Measurements from ENCODE around the gene ERMARD.

The ERMARD gene

DNA sequence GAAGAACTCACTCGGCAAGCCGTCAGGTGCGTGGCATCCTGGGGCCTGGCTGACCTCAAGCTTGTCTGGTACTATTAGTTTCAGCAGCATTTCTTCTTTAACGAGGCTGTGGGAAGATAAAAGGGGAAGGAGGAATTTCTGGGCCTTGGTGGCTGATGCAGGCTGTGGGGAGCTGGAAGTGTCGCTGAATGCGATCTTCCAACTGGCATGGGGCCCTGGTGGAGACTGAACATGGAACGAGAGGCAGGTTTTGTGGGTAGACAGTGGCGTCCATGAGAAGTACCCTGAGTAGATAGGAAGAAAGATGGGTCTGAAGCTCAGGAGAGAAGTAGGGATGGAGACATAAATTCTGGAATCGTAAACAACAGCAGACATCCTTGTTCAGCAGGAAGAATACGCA, 23.9 kb downstream of the ERMARD start:
- no peak overlapping the region for H2AFZ ChIP-seq (ENCODE audit: low read depth, low read length, severe bottlenecking)
- no peak overlapping the region for H3K27ac ChIP-seq (ENCODE audit: low read depth, low read length)
- TF ChIP-seq, protein P1, sequence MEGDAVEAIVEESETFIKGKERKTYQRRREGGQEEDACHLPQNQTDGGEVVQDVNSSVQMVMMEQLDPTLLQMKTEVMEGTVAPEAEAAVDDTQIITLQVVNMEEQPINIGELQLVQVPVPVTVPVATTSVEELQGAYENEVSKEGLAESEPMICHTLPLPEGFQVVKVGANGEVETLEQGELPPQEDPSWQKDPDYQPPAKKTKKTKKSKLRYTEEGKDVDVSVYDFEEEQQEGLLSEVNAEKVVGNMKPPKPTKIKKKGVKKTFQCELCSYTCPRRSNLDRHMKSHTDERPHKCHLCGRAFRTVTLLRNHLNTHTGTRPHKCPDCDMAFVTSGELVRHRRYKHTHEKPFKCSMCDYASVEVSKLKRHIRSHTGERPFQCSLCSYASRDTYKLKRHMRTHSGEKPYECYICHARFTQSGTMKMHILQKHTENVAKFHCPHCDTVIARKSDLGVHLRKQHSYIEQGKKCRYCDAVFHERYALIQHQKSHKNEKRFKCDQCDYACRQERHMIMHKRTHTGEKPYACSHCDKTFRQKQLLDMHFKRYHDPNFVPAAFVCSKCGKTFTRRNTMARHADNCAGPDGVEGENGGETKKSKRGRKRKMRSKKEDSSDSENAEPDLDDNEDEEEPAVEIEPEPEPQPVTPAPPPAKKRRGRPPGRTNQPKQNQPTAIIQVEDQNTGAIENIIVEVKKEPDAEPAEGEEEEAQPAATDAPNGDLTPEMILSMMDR (IDR thresholded peaks at IDR 0.05; ENCODE audit: insufficient read depth, low read length, poor library complexity, severe bottlenecking) = no peak
- no peak for TF ChIP-seq EZH2phosphoT487 (conservative IDR thresholded peaks at IDR 0.05; ENCODE audit: low read length)
- no peak overlapping the region for H3K4me2 ChIP-seq (ENCODE audit: low read depth, low read length, poor library complexity, severe bottlenecking)
- no peaks in the 10 kb centered on the region for H4K20me1 ChIP-seq (ENCODE audit: low read depth, low read length)
- no peak overlapping the region for H3K9ac ChIP-seq (ENCODE audit: low read length)
- no peaks in the 10 kb centered on the region for H3F3A ChIP-seq (ENCODE audit: insufficient read depth)
- H3K27me3 ChIP-seq (ENCODE audit: low read length) = no peaks in the 10 kb centered on the region
- H3K36me3 ChIP-seq (ENCODE audit: low read length) = no peaks in the 10 kb centered on the region
- no peaks in the 10 kb centered on the region for H3K79me2 ChIP-seq (ENCODE audit: insufficient read depth, low read length)
- no peak overlapping the region for H3K4me3 ChIP-seq (ENCODE audit: insufficient read depth, low read length, poor library complexity, severe bottlenecking)
- no peaks in the 10 kb centered on the region for H3K9me3 ChIP-seq (ENCODE audit: insufficient read depth, low read length)
- H3K9me2 ChIP-seq (replicated peaks; ENCODE audit: insufficient read depth, low read length) = no peaks in the 10 kb centered on the region

DNA sequence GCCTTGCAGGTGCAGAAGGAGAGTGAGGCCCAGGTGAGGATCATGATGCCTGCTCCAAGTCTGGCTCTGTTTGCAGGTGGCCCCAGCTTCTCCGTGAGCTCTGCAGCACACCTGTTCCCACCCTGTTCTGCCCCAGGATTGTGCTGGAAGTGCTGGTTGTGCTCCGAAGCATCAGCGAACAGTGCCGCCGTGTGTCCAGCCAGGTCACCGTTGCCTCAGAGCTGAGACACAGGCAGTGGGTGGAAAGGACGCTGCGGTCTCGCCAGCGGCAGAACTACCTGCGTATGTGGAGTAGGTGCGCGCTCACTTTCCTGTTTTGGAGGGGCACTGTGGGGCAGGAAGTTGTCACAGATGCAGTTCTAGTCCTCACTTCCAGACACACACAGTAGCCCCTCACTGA, 25.0 kb downstream of the ERMARD start:
- no peaks in the 10 kb centered on the region for H4K20me1 ChIP-seq (ENCODE audit: low read depth, low read length)
- no peak overlapping the region for H2AFZ ChIP-seq (ENCODE audit: low read depth, low read length, severe bottlenecking)
- no peaks in the 10 kb centered on the region for H3F3A ChIP-seq (ENCODE audit: insufficient read depth)
- TF ChIP-seq, protein P1 (IDR thresholded peaks at IDR 0.05; ENCODE audit: insufficient read depth, low read length, poor library complexity, severe bottlenecking) = no peak
- no peak for TF ChIP-seq EZH2phosphoT487 (conservative IDR thresholded peaks at IDR 0.05; ENCODE audit: low read length)
- H3K4me3 ChIP-seq (ENCODE audit: insufficient read depth, low read length, poor library complexity, severe bottlenecking) = no peak overlapping the region
- no peak overlapping the region for H3K4me2 ChIP-seq (ENCODE audit: low read depth, low read length, poor library complexity, severe bottlenecking)
- H3K79me2 ChIP-seq (ENCODE audit: insufficient read depth, low read length) = no peaks in the 10 kb centered on the region
- H3K9me3 ChIP-seq (ENCODE audit: insufficient read depth, low read length) = no peaks in the 10 kb centered on the region
- no peak overlapping the region for H3K9ac ChIP-seq (ENCODE audit: low read length)
- no peak overlapping the region for H3K27ac ChIP-seq (ENCODE audit: low read depth, low read length)
- H3K9me2 ChIP-seq (replicated peaks; ENCODE audit: insufficient read depth, low read length) = no peaks in the 10 kb centered on the region
- no peaks in the 10 kb centered on the region for H3K27me3 ChIP-seq (ENCODE audit: low read length)
- no peaks in the 10 kb centered on the region for H3K36me3 ChIP-seq (ENCODE audit: low read length)

DNA sequence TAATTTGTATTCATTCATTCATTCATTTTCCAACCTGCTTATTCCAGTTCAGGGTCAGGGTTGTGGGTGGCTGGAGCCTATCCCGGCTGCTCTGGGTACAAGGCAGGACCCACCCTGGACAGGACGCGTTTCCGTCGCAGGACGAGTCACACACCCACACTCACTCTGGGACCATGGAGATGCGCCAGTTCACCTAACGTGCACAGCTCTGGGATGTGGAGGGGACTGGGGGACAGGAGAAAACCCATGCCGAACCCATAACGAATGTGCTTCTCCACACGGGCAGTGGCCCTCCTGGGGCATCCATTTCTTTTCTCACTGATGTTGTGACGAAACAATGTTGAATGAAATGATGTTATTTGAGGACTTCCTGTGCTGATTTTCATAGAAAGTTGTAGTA, 26.5 kb downstream of the ERMARD start:
- Histone ChIP-seq H3K27me3 (ENCODE audit: low read length) (no peaks in the 10 kb centered on the region), H3K9me2 (replicated peaks; ENCODE audit: insufficient read depth, low read length) (no peaks in the 10 kb centered on the region), H2AFZ (ENCODE audit: low read depth, low read length, severe bottlenecking) (no peak overlapping the region), H3K4me2 (ENCODE audit: low read depth, low read length, poor library complexity, severe bottlenecking) (no peak overlapping the region), H3K9ac (ENCODE audit: low read length) (no peak overlapping the region), H3K9me3 (ENCODE audit: insufficient read depth, low read length) (no peaks in the 10 kb centered on the region), H3K27ac (ENCODE audit: low read depth, low read length) (no peak overlapping the region), H3F3A (ENCODE audit: insufficient read depth) (no peaks in the 10 kb centered on the region), H3K36me3 (ENCODE audit: low read length) (no peaks in the 10 kb centered on the region), H3K79me2 (ENCODE audit: insufficient read depth, low read length) (no peaks in the 10 kb centered on the region), H4K20me1 (ENCODE audit: low read depth, low read length) (no peaks in the 10 kb centered on the region), H3K4me3 (ENCODE audit: insufficient read depth, low read length, poor library complexity, severe bottlenecking) (no peak overlapping the region)
- TF ChIP-seq EZH2phosphoT487 (conservative IDR thresholded peaks at IDR 0.05; ENCODE audit: low read length) = no peak
- TF ChIP-seq, protein P1 (IDR thresholded peaks at IDR 0.05; ENCODE audit: insufficient read depth, low read length, poor library complexity, severe bottlenecking) = no peak
